Stomach smooth muscle (tissue), 2 donors: ENCODE data around the gene RBM10.

Experiments used
- H3K27ac ChIP-seq: one replicate; pipeline ENCODE4 v1.7.0; 2013; ENCODE audit warnings: mild to moderate bottlenecking, low read length, inconsistent platforms
- H3K27me3 ChIP-seq, 2 donors: one replicate each; pipeline ENCODE4 v1.7.0; 2013; ENCODE audit warnings: low read length in 2 of 2; ENCODE audit not compliant: insufficient read depth in 2 of 2, control insufficient read depth in 1 of 2
- H3K36me3 ChIP-seq, 2 donors: one replicate each; pipeline ENCODE4 v1.7.0; 2013; ENCODE audit warnings: low read length in 2 of 2; ENCODE audit not compliant: control insufficient read depth in 2 of 2, insufficient read depth in 2 of 2
- H3K4me1 ChIP-seq: one replicate; pipeline ENCODE4 v1.7.0; 2013; ENCODE audit warnings: low read length; ENCODE audit not compliant: control insufficient read depth, insufficient read depth
- H3K4me3 ChIP-seq, 2 donors: one replicate each; pipeline ENCODE4 v1.7.0; 2013; ENCODE audit warnings: low read length in 2 of 2
- H3K9ac ChIP-seq, 2 donors: one replicate each; pipeline ENCODE4 v1.7.0; 2013; ENCODE audit warnings: low read length in 2 of 2, mild to moderate bottlenecking in 1 of 2
- H3K9me3 ChIP-seq, 2 donors: one replicate each; pipeline ENCODE4 v1.7.0; 2013; ENCODE audit warnings: low read length in 2 of 2; ENCODE audit not compliant: control insufficient read depth in 2 of 2
- donor health status: healthy.
- donor health status: Pancreatic carcinoma.

RBM10 gene

GRCh38 chrX:47197526-47197925 lies 52.5 kb downstream of the RBM10 start:
- Histone ChIP-seq H3K27me3 (no peaks in the 10 kb centered on the region), H3K9me3 (no peaks in the 10 kb centered on the region), H3K4me3 (peak overlapping the region in 1 of 2 donors; percentile 29), H3K36me3 (peaks cover 38 to 42% of the 10 kb centered on the region in 2 donors), H3K4me1 (peaks cover 57% of the 10 kb centered on the region), H3K9ac (no peak overlapping the region), H3K27ac (no peak overlapping the region)

DNA sequence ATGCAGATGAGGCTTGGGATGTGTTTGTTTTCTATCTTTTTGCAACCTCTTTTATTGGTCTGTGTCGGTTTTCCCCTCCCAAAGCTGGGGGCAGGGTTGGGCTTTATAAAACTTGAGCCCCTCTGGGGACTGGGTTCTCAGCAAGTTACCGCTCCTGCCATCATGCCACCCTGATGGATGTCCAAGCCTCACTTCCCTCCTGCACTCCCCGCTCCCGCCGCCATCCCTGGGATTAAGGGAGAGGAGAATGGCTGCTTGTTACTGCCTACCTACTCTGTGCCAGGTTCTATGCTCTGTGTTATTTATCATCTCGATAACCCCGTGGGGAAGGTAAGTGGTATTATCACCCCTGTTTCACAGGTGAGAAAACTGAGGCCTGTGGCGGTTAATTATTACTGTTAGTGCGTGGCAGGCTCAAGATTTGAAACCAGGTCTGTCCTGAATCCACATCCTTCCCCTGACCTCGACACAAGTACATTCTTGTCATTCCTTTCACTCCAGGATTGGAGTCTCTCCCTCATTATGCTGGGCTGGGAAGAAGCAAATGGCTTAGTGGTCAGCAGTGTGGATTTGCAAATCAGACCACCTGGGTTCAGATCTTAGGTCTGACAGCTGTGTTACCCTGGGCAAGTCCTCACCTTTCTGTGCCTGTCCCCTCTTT lies 53.1 kb downstream of the RBM10 start:
- Histone ChIP-seq H3K9ac (peak overlapping the region in 1 of 2 donors; percentile 21), H3K36me3 (peaks cover 44 to 48% of the 10 kb centered on the region in 2 donors), H3K4me3 (peak overlapping the region in 1 of 2 donors; percentile 29), H3K4me1 (peaks cover 53% of the 10 kb centered on the region), H3K27me3 (peaks cover 0 to 2% of the 10 kb centered on the region in 2 donors), H3K27ac (no peak overlapping the region), H3K9me3 (no peaks in the 10 kb centered on the region)

DNA sequence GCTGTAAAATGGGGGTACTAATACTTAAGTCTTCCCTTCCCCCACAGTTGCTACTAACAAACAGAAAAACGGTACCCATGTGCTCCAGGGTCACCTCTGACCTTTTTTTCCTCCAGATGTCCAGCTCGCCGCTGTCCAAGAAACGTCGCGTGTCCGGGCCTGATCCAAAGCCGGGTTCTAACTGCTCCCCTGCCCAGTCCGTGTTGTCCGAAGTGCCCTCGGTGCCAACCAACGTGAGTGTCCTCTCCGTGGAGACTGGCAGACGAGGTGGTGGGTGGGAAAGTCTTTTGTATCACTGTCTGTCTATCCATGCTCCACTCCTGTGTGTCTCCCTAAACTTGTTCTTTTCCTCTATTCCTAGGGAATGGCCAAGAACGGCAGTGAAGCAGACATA lies 53.7 kb downstream of the RBM10 start:
- Histone ChIP-seq H3K4me1 (peaks cover 50% of the 10 kb centered on the region), H3K9me3 (no peaks in the 10 kb centered on the region), H3K36me3 (peaks cover 45 to 52% of the 10 kb centered on the region in 2 donors), H3K27me3 (peaks cover 0 to 2% of the 10 kb centered on the region in 2 donors), H3K4me3 (peak overlapping the region in 1 of 2 donors; percentile 15), H3K27ac (no peak overlapping the region), H3K9ac (no peak overlapping the region)

DNA sequence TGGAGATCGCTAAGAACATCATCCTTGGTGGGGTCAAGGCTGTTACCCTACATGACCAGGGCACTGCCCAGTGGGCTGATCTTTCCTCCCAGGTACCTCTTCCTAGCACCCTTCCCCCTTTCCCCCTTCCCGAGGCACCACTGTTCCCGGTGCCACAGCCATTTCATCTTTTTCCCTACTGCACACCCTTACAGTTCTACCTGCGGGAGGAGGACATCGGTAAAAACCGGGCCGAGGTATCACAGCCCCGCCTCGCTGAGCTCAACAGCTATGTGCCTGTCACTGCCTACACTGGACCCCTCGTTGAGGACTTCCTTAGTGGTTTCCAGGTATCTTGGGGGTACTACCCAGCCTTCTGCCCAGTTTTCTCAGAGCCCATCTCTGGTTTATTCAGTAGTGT lies 54.3 kb downstream of the RBM10 start:
- H3K27me3 ChIP-seq: peaks cover 0 to 2% of the 10 kb centered on the region in 2 donors
- peaks cover 48% of the 10 kb centered on the region for H3K4me1 ChIP-seq
- H3K9ac ChIP-seq: no peak overlapping the region
- no peaks in the 10 kb centered on the region for H3K9me3 ChIP-seq
- H3K36me3 ChIP-seq: peaks cover 45 to 57% of the 10 kb centered on the region in 2 donors
- H3K27ac ChIP-seq: no peak overlapping the region
- no peak overlapping the region for H3K4me3 ChIP-seq

DNA sequence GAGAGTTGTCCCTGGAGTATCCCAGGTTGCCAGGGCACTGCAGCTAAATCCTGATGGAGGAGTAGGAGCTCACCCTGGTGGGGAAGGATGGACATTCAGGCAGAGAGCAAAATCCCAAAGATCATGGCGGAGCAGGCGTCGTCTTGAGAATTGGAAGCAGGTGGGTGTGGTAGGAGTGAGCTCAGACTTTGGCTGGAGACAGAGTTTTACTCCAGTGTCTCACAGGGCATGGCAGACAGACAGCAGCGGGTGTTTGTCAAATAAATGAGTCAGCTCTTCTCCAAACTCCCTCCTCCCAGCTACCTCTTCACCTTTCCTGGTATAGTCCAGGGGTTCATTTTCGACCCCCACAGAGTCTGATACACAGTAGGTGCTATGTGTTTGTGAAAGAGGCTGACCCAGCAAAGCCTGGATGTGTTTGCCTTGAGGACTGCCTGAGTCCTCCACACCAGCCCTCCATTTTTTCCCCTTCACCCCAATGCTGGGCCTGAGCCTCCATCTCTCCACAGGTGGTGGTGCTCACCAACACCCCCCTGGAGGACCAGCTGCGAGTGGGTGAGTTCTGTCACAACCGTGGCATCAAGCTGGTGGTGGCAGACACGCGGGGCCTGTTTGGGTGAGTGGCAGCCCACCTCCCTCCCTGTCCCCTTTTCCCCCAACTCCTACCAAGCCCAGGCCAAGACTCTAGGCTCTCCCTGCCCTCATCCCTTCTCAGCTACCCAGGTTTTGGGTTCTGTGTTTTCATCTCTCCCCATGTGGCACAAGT lies 55.5 kb downstream of the RBM10 start:
- H3K27ac ChIP-seq: no peak overlapping the region

GRCh38 chrX:47201345-47201944 lies 56.4 kb downstream of the RBM10 start:
- Histone ChIP-seq H3K9ac (no peak overlapping the region), H3K4me1 (peaks cover 27% of the 10 kb centered on the region), H3K4me3 (no peak overlapping the region), H3K9me3 (no peaks in the 10 kb centered on the region), H3K27ac (no peak overlapping the region), H3K27me3 (peaks cover 0 to 2% of the 10 kb centered on the region in 2 donors), H3K36me3 (peaks cover 50 to 77% of the 10 kb centered on the region in 2 donors)

More for the DNA sequence above, 55.5 kb downstream of the RBM10 start:
- Histone ChIP-seq H3K27me3 (peaks cover 0 to 2% of the 10 kb centered on the region in 2 donors), H3K4me1 (peaks cover 35% of the 10 kb centered on the region), H3K36me3 (peaks cover 45 to 68% of the 10 kb centered on the region in 2 donors), H3K9ac (no peak overlapping the region), H3K4me3 (no peak overlapping the region), H3K9me3 (no peaks in the 10 kb centered on the region)

DNA sequence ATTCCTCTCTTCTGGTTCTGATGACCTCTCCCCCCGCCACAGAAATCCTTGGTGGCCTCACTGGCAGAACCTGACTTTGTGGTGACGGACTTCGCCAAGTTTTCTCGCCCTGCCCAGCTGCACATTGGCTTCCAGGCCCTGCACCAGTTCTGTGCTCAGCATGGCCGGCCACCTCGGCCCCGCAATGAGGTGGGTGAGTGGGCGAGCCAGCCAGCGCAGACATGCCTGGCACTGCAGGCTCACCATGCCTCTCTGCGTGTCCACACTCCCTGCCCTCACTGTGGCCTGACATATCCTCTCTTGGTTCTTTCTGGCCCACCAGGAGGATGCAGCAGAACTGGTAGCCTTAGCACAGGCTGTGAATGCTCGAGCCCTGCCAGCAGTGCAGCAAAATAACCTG lies 57.3 kb downstream of the RBM10 start:
- H3K27me3 ChIP-seq: peaks cover 0 to 2% of the 10 kb centered on the region in 2 donors
- H3K4me1 ChIP-seq: peaks cover 18% of the 10 kb centered on the region
- no peak overlapping the region for H3K27ac ChIP-seq
- H3K4me3 ChIP-seq: no peak overlapping the region
- peaks cover 50 to 84% of the 10 kb centered on the region in 2 donors for H3K36me3 ChIP-seq
- no peaks in the 10 kb centered on the region for H3K9me3 ChIP-seq
- H3K9ac ChIP-seq: no peak overlapping the region

DNA sequence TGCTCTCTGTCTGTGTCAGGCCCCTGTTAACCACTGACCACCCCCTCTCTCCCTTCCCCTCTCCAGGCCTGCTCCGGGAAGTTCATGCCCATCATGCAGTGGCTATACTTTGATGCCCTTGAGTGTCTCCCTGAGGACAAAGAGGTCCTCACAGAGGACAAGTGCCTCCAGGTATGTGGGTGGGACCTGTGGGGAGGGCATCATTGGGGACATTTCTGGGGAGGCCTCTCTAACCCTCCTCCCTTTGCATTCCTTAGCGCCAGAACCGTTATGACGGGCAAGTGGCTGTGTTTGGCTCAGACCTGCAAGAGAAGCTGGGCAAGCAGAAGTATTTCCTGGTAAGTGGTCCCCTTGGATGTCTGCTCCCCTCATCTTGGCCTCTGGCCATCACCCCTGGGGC lies 57.9 kb downstream of the RBM10 start:
- H3K27ac ChIP-seq: no peak overlapping the region
- no peak overlapping the region for H3K9ac ChIP-seq
- H3K9me3 ChIP-seq: no peaks in the 10 kb centered on the region
- peaks cover 12% of the 10 kb centered on the region for H3K4me1 ChIP-seq
- H3K36me3 ChIP-seq: peaks cover 53 to 90% of the 10 kb centered on the region in 2 donors
- H3K4me3 ChIP-seq: no peak overlapping the region
- H3K27me3 ChIP-seq: peaks cover 0 to 2% of the 10 kb centered on the region in 2 donors

GRCh38 chrX:47204970-47205369 lies 59.9 kb downstream of the RBM10 start:
- Histone ChIP-seq H3K27me3 (peaks cover 0 to 2% of the 10 kb centered on the region in 2 donors), H3K27ac (no peak overlapping the region), H3K9ac (no peak overlapping the region), H3K4me1 (no peaks in the 10 kb centered on the region), H3K36me3 (peaks cover 48 to 86% of the 10 kb centered on the region in 2 donors), H3K4me3 (no peak overlapping the region), H3K9me3 (no peaks in the 10 kb centered on the region)

GRCh38 chrX:47206316-47206715 lies 61.3 kb downstream of the RBM10 start:
- no peaks in the 10 kb centered on the region for H3K9me3 ChIP-seq
- H3K9ac ChIP-seq: no peak overlapping the region
- no peak overlapping the region for H3K27ac ChIP-seq
- peaks cover 44 to 86% of the 10 kb centered on the region in 2 donors for H3K36me3 ChIP-seq
- no peaks in the 10 kb centered on the region for H3K4me1 ChIP-seq
- no peak overlapping the region for H3K4me3 ChIP-seq
- peaks cover 0 to 2% of the 10 kb centered on the region in 2 donors for H3K27me3 ChIP-seq
